Hematopoietic multipotent progenitor cell treated with erythropoietin and hydrocortisone succinate and interleukin-3 and kit ligand, for 6 days (in vitro differentiated cells): ENCODE measurements around the gene TRPM1.
A peak's percentile ranks its signal among the peaks of the same experiment; 100 is the strongest.

Source experiments
- DNase-seq: peaks from one replicate; pipeline ENCODE4 v3.0.0-alpha.2; 2015

TRPM1 gene

GRCh38 chr15:31101262-31102038 is at the start of gene TRPM1:
TSS of gene TRPM1 (minus strand) at chr15:31101725. CDS start at chr15:31081355, 20,370 bp downstream.
- DNase-seq = no peak

GRCh38 chr15:31150732-31151231 is 49.3 kb upstream of the TRPM1 start:
- no peak for DNase-seq

DNA sequence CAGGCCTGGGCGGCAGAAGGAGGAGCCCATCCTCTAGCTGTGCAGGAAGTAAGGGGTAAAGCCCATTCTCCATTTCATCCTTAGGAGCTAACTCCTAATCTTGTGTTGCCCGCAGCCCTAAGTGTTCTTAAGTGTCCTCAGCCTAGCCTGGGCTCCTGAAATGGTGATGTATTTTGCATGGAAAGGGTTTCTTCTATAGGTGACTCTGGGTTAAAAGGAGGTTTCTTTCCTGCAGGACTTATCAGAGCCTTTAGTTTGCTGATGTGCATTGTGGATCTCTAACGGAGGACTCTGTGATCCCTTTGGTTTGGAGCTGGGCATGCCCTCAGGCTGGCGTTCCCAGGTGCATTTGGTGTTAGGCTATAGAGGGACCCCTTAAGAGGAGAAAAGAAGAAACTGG is 48.5 kb upstream of the TRPM1 start:
- DNase-seq = no peak

DNA sequence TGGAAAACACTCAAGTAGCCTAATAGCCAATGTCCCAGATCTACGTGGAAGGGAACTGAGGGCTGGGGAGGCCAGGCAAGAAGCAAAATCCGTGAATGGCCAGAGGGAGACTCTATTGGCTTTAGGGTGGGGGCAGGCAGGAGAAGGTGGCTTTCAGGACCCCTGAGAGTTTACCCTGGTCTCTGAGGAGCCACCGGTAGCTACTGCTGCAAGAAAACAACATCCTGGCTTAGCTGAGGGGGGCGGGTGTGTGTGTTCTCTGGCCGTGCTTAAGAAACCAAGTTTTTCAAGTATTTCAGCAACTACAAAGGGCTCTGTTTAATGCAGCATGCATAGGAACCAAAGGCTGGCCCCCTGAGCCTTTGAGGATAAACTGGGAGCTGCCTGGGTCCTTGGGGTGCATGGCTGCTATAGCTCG is 47.6 kb upstream of the TRPM1 start:
- DNase-seq = no peak

GRCh38 chr15:31148297-31149087 is 47.0 kb upstream of the TRPM1 start:
- no peak for DNase-seq

DNA sequence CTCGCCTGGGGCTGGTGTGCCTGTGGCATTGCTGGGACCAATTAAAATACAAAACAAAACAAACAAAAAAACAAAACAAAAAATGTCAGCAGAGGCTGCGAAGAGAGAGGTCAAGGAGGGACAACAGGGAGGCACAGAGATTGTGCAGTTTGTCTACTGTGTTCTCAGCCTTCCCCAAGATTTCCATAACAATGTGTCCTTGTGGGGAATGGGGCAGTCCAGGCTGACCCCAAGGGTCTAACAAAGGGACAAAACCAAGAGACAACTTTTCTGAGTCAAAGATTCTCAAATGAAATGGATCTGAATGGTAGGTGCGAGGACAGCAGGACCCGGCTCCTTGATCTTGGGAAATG is 46.4 kb upstream of the TRPM1 start:
- DNase-seq = no peak

- no peak for DNase-seq
Measured at GRCh38 chr15:31147456-31147855, 45.9 kb upstream of the TRPM1 start.

- no peak for DNase-seq
Measured at GRCh38 chr15:31145271-31145911, 43.9 kb upstream of the TRPM1 start.

DNA sequence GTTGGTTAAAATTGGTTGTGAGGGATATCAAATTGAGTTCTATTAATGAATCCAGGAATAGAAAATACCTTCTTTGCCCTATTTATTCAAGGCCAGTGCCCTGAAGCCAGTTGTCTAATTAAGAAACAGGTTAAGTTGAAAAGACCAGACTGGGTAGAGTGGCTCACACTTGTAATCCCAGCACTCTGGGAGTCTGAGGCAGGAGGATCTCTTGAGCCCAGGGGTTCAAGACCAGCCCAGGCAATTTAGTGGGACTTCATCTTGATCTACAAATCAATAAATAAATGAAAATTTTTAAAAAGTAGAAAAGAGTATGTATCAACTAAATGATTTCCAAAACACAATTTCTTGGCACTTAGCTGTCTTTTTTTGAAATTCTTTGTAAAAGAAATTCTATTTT is 40.3 kb upstream of the TRPM1 start:
- DNase-seq = no peak

GRCh38 chr15:31136607-31137328 is 35.2 kb upstream of the TRPM1 start:
- no peak for DNase-seq

DNA sequence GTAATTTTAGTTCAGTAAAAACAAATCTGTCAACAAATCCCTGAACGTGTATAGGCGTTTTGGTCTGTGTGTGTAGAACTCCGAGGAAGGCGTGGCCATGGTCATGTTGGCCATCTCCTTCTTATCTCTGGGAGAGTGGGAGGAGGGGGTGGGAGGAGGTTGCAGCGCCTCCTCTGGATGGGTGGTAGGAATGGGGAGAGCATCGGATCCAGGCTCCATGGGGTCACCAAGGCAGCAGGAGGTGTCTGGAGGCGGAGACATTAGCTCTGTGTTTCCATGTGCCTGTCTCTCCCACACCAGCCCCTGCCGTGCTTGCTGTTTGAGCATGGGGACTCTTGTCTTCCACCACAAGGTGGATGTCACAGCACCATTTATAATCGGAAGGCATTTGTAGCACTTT is 34.5 kb upstream of the TRPM1 start:
- no peak for DNase-seq

DNA sequence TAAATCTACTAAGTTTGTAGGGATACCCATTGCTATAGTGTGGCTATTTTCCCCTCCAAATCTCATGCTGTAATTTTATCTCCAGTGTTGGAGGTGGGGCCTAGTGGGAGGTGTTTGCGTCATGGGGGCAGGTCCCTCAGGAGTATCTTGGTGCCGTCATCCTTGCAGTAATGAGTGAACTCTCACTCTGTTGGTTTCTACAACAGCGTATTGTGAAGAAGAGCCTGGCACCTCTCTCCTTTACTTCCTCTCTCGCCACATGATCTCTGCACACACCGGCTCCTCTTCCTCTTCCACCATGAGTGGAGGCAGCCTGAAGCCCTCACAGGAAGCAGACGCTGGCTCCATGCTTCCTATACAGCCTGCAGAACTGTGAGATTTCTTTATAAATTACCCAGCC is 34.0 kb upstream of the TRPM1 start:
- DNase-seq = no peak

GRCh38 chr15:31133890-31134289 is 32.4 kb upstream of the TRPM1 start:
- DNase-seq = no peak

DNA sequence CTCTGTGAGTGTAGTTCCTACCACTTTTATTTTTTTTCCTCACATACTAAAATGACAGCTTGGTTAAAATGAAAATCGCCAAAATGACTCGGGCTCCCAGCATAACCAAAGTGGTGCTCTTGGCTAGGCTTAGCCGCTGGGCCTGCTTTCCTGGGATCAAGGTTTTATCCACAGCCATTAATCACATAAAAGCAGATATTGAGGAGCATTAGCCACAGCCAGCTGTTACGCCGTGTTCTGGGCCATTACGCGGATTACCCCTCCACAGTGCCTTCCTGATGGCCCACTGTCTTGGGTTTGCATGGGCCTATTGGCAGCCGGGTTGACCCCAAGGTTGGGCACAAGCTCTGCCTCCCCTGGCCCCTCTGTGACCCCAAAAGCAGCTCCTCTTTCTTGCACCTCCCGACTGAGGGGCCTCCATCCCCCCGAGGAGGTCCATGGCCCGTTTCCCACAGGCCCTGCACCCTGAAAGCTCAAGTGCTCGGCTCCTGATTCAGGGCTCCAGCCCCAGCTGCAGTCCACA is 30.4 kb upstream of the TRPM1 start:
- DNase-seq = no peak

GRCh38 chr15:31130576-31131237 is 29.2 kb upstream of the TRPM1 start:
- DNase-seq = no peak

- DNase-seq = no peak
Measured at GRCh38 chr15:31129769-31130303, 28.3 kb upstream of the TRPM1 start.

DNA sequence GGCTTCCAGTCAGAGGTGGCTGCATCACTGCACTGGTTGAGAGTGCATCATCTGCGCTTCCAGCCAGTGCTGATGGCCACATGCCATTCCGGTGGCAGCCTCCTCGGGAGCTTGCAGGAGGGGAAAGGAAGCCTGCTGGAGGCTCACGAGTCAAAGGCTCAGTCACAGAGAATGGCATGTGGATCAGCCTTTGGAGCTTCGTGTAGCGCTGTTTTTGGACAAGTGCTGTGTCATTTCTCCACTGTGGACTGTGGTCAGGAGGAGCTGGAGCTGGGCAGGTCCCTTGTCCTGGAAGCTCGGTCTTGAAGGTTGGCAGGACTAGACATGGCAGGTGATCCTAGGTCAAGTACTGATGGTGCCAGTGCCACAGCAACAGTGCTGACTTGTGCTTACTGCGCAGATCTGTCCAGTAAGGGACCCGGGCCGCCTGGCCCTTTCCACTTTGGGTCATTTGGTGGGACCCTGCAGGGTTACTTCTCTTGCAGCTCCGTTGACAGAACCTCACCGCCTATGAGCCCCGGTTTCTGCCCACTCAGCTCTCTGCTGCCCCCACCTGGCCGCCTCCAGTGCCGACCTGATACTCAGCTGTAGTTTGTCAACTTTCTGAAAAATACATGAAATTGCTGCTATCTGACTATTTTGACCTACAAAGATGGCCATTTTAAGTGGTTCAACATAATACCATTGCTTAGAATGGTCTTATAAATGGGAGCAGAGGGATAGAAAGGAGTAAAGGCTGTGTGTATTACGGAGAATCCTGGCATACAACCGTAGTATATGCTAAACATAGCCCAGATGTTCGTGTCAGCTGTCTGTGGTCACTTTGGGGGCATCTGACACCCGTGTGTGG is 27.6 kb upstream of the TRPM1 start:
- peak; percentile 83 for DNase-seq

GRCh38 chr15:31128477-31128876 is 27.0 kb upstream of the TRPM1 start:
- DNase-seq = no peak

GRCh38 chr15:31127596-31128261 is 26.2 kb upstream of the TRPM1 start:
- DNase-seq = no peak

DNA sequence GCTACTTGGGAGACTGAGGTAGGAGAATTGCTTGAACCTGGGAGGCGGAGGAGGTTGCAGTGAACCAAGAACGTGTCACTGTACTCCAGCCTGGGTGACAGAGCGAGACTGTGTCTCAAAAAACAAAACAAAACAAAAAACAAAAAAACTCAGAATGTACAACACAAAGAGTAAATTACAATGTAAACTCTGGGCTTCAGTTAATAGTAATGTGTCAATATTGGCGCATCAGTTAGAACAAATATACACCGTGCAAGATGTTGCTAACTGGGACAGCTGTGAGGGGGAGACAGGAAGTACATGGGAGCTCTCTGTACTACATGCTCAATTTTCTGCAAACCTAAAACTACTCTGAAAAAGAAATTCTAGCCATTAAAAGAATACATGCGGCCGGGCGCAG is 23.5 kb upstream of the TRPM1 start:
- DNase-seq = no peak
